ENCODE results near the gene UPB1.

Gene UPB1

GRCh38 chr22:24497841-24498258, 2.7 kb downstream of the UPB1 start:
- peak overlapping the region; percentile 58 for H3K9ac ChIP-seq (ENCODE audit: low read depth, low read length, poor library complexity, severe bottlenecking)
- H3K9me3 ChIP-seq (ENCODE audit: insufficient read depth, low read depth, low read length): no peaks in the 10 kb centered on the region
- peaks cover 39% of the 10 kb centered on the region for H3K4me1 ChIP-seq (ENCODE audit: insufficient read depth, low read length, poor library complexity, severe bottlenecking)
- no peaks in the 10 kb centered on the region for H3K9me2 ChIP-seq (replicated peaks; ENCODE audit: low read depth, low read length)
- no peaks in the 10 kb centered on the region for H3K36me3 ChIP-seq (ENCODE audit: insufficient read depth, low read length)
- peak overlapping the region; percentile 20 for H3K4me3 ChIP-seq (ENCODE audit: low read length, poor library complexity, severe bottlenecking)
- no peaks in the 10 kb centered on the region for H4K20me1 ChIP-seq (ENCODE audit: insufficient read depth, low read length, poor library complexity, severe bottlenecking)
- H3F3A ChIP-seq (ENCODE audit: low read depth): no peaks in the 10 kb centered on the region
- TF ChIP-seq EZH2phosphoT487 (IDR thresholded peaks at IDR 0.05; ENCODE audit: borderline replicate concordance): no peak
- TF ChIP-seq CTCF (conservative IDR thresholded peaks at IDR 0.05; ENCODE audit: low read length): no peak
- peak overlapping the region; percentile 54 for H3K4me2 ChIP-seq (ENCODE audit: low read depth, low read length, poor library complexity, severe bottlenecking)
- H2AFZ ChIP-seq (ENCODE audit: low read length): peak overlapping the region; percentile 42; the same call in 1 of the 2 replicates
- no peaks in the 10 kb centered on the region for H3K27me3 ChIP-seq (ENCODE audit: insufficient read depth, low read length, poor library complexity, severe bottlenecking)
- H3K79me2 ChIP-seq (ENCODE audit: insufficient read depth, low read length): no peaks in the 10 kb centered on the region

- Histone ChIP-seq H2AFZ (ENCODE audit: low read length) (no peak overlapping the region), H3K36me3 (ENCODE audit: insufficient read depth, low read length) (no peaks in the 10 kb centered on the region), H3K4me2 (ENCODE audit: low read depth, low read length, poor library complexity, severe bottlenecking) (peak overlapping the region; percentile 54), H3K4me1 (ENCODE audit: insufficient read depth, low read length, poor library complexity, severe bottlenecking) (peaks cover 49% of the 10 kb centered on the region), H3K9me3 (ENCODE audit: insufficient read depth, low read depth, low read length) (no peaks in the 10 kb centered on the region), H3K9ac (ENCODE audit: low read depth, low read length, poor library complexity, severe bottlenecking) (peak overlapping the region; percentile 58), H3K9me2 (replicated peaks; ENCODE audit: low read depth, low read length) (no peaks in the 10 kb centered on the region), H3K27me3 (ENCODE audit: insufficient read depth, low read length, poor library complexity, severe bottlenecking) (no peaks in the 10 kb centered on the region), H3K79me2 (ENCODE audit: insufficient read depth, low read length) (no peaks in the 10 kb centered on the region), H3K4me3 (ENCODE audit: low read length, poor library complexity, severe bottlenecking) (no peak overlapping the region), H3F3A (ENCODE audit: low read depth) (no peaks in the 10 kb centered on the region), H4K20me1 (ENCODE audit: insufficient read depth, low read length, poor library complexity, severe bottlenecking) (no peaks in the 10 kb centered on the region)
- no peak for TF ChIP-seq EZH2phosphoT487 (IDR thresholded peaks at IDR 0.05; ENCODE audit: borderline replicate concordance)
- TF ChIP-seq CTCF (conservative IDR thresholded peaks at IDR 0.05; ENCODE audit: low read length): no peak
Measured at GRCh38 chr22:24498824-24499223, 3.7 kb downstream of the UPB1 start.

GRCh38 chr22:24499706-24500276, 4.7 kb downstream of the UPB1 start:
- Histone ChIP-seq H3F3A (ENCODE audit: low read depth) (no peaks in the 10 kb centered on the region), H3K4me3 (ENCODE audit: low read length, poor library complexity, severe bottlenecking) (no peak overlapping the region), H3K27me3 (ENCODE audit: insufficient read depth, low read length, poor library complexity, severe bottlenecking) (no peaks in the 10 kb centered on the region), H3K9me2 (replicated peaks; ENCODE audit: low read depth, low read length) (no peaks in the 10 kb centered on the region), H3K4me1 (ENCODE audit: insufficient read depth, low read length, poor library complexity, severe bottlenecking) (peaks cover 59% of the 10 kb centered on the region), H3K79me2 (ENCODE audit: insufficient read depth, low read length) (no peaks in the 10 kb centered on the region), H3K9ac (ENCODE audit: low read depth, low read length, poor library complexity, severe bottlenecking) (no peak overlapping the region), H3K36me3 (ENCODE audit: insufficient read depth, low read length) (no peaks in the 10 kb centered on the region), H2AFZ (ENCODE audit: low read length) (no peak overlapping the region), H3K4me2 (ENCODE audit: low read depth, low read length, poor library complexity, severe bottlenecking) (no peak overlapping the region), H3K9me3 (ENCODE audit: insufficient read depth, low read depth, low read length) (no peaks in the 10 kb centered on the region), H4K20me1 (ENCODE audit: insufficient read depth, low read length, poor library complexity, severe bottlenecking) (no peaks in the 10 kb centered on the region)
- TF ChIP-seq EZH2phosphoT487 (IDR thresholded peaks at IDR 0.05; ENCODE audit: borderline replicate concordance) (no peak), CTCF (conservative IDR thresholded peaks at IDR 0.05; ENCODE audit: low read length) (no peak)
